Body of pancreas (tissue), 4 donors: Measurements from ENCODE around the gene ZNF236. TPM values are rescaled to one million over a fixed set of nuclear protein-coding genes. Genes with fewer than 3 reads are reported as not detected.

ENCODE experiments used
- ATAC-seq: fragments of 150-250 bp; one replicate; pipeline ENCODE4 v1.9.1; 2016
- DNase-seq, 4 donors: peaks; one replicate each; pipeline ENCODE4 v3.0.0-alpha.2; 2019
- H3K27ac ChIP-seq, 4 donors: fragments of 200-600 bp; sonication (generic); 1 replicate in 3 of 4; 2 replicates in 1 of 4; pipeline versions ENCODE4 v1.5.1 to v1.6.1; 2016 to 2019; ENCODE audit warnings: mild to moderate bottlenecking in 1 of 4, mixed read lengths in 1 of 4, moderate library complexity in 1 of 4
- H3K27me3 ChIP-seq, 2 donors: fragments of 200-600 bp; sonication (generic); one replicate each; pipeline ENCODE4 v1.6.0; 2016; ENCODE audit warnings: mild to moderate bottlenecking in 1 of 2
- H3K36me3 ChIP-seq, 2 donors: fragments of 200-600 bp; sonication (generic); replicated peaks in 1 of 2; 2 replicates each; pipeline ENCODE4 v1.5.1; 2016; ENCODE audit warnings: low read depth in 2 of 2; ENCODE audit not compliant: insufficient read depth in 1 of 2
- H3K4me1 ChIP-seq: fragments of 200-600 bp; sonication (generic); one replicate; pipeline ENCODE4 v1.6.0; 2016
- H3K4me3 ChIP-seq, 2 donors: fragments of 200-600 bp; sonication (generic); 1 replicate in 1 of 2; 2 replicates in 1 of 2; pipeline ENCODE4 v1.5.1; 2016 to 2019
- H3K9me3 ChIP-seq, 3 donors: fragments of 200-600 bp; sonication (generic); 1 replicate in 2 of 3; 2 replicates in 1 of 3; pipeline ENCODE4 v1.5.1; 2016
- POLR2A ChIP-seq, 3 donors: fragments of 450-650 bp; IDR thresholded peaks; one replicate each; pipeline ENCODE4 v1.6.1; 2016; ENCODE audit warnings: antibody characterized with exemption in 3 of 3, mild to moderate bottlenecking in 2 of 3
- WGBS, 2 donors: methylation state at CpG; one replicate each; pipeline ENCODE4 v1.1.5; 2017; 5-methylcytosine and 5-hydroxymethylcytosine counted together
- intact Hi-C: fragments of 100-400 bp; cut with DNase I; formaldehyde crosslinking; loops from one replicate; pipeline ENCODE4 v1.15.1; 2023
- total RNA-seq, 2 donors: library from RNA; depleted of rRNA; stranded (reverse); fragments of >200 nt; gene quantifications; one replicate each; pipeline ENCODE4 v1.1.0, GENCODE V29; 2016
- TF ChIP-seq, protein P1 (sequence below), 7 experiments: fragments of 450-650 bp in 4 of 7; fragments of 200-600 bp in 3 of 7; sonication (generic) in 3 of 7; IDR thresholded peaks; one replicate each; pipeline ENCODE4 v1.5.1; 2016 to 2019; ENCODE audit warnings: antibody characterized with exemption in 7 of 7

ZNF236 gene
- total RNA-seq, 2 donors from 2014 or later, result 9.6 to 22.7 TPM

DNA sequence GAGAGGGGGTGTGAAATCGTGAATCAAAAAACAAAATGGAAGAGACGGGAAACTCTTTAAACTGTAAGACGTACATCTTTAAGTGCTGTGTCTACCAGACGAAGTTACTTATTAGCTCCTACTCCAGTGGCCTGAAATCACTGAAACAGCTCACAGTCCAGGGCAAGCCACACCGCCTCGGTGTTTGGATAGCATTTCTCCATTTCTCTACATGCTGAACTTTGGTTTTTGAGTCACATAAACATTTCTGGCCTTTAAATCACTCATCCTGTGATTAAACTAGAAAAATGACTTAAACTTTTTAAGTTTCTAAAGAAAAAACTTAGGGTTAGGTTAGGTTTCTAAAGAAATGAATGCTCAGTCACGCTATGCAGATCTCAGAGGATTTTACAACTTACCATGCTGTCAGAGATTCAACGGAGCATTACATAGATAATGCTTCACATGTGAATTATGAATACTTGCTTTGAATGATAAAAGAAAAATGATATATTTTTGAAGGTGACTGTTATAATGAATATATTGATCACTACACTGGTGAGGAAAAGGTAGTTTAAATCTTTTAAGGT lies 171.8 kb downstream of the ZNF236 start:
- whole genome bisulfite sequencing, 2 donors, result 75 to 87% methylated on average over 8 of the region's 8 CpGs
- Histone ChIP-seq H3K27ac (no peak overlapping the region), H3K9me3 (no peaks in the 10 kb centered on the region), H3K4me1 (no peaks in the 10 kb centered on the region), H3K27me3 (no peaks in the 10 kb centered on the region), H3K4me3 (no peak overlapping the region), H3K36me3 (no peaks in the 10 kb centered on the region)
- ATAC-seq (no peak), DNase-seq (no peak)
- TF ChIP-seq, protein P1, sequence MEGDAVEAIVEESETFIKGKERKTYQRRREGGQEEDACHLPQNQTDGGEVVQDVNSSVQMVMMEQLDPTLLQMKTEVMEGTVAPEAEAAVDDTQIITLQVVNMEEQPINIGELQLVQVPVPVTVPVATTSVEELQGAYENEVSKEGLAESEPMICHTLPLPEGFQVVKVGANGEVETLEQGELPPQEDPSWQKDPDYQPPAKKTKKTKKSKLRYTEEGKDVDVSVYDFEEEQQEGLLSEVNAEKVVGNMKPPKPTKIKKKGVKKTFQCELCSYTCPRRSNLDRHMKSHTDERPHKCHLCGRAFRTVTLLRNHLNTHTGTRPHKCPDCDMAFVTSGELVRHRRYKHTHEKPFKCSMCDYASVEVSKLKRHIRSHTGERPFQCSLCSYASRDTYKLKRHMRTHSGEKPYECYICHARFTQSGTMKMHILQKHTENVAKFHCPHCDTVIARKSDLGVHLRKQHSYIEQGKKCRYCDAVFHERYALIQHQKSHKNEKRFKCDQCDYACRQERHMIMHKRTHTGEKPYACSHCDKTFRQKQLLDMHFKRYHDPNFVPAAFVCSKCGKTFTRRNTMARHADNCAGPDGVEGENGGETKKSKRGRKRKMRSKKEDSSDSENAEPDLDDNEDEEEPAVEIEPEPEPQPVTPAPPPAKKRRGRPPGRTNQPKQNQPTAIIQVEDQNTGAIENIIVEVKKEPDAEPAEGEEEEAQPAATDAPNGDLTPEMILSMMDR (IDR thresholded peaks at IDR 0.05), result no peak
- intact Hi-C loops, result no loop called here

DNA sequence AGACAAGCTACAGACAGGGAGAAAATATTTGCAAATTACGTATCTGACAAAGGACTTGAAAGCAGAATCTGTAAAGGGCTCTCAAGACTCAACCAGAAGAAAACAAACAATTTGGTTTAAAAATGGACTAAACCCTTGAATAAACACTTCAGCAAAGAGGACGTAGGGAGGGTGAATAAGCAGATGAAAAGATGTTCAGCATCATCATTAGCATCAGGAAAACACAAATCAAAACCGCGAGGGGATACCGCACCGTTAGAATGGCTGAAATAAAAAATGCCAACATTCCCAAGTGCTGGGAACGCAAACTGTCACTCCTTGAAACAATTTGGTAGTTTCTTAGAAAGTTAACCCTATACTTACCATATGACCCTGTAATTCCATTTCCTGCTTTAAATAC lies 173.5 kb downstream of the ZNF236 start:
- no peak for DNase-seq
- WGBS, 2 donors, result 66 to 77% methylated on average over 7 of the region's 7 CpGs
- H3K4me3 ChIP-seq, result no peak overlapping the region
- H3K27me3 ChIP-seq, result no peaks in the 10 kb centered on the region
- no peaks in the 10 kb centered on the region for H3K36me3 ChIP-seq
- intact Hi-C loops, result no loop called here
- peaks cover 3% of the 10 kb centered on the region for H3K4me1 ChIP-seq
- ATAC-seq, result no peak
- no peak overlapping the region for H3K27ac ChIP-seq
- no peaks in the 10 kb centered on the region for H3K9me3 ChIP-seq
- TF ChIP-seq, protein P1 (IDR thresholded peaks at IDR 0.05), result no peak
- no peak for TF ChIP-seq POLR2A (IDR thresholded peaks at IDR 0.05)

DNA sequence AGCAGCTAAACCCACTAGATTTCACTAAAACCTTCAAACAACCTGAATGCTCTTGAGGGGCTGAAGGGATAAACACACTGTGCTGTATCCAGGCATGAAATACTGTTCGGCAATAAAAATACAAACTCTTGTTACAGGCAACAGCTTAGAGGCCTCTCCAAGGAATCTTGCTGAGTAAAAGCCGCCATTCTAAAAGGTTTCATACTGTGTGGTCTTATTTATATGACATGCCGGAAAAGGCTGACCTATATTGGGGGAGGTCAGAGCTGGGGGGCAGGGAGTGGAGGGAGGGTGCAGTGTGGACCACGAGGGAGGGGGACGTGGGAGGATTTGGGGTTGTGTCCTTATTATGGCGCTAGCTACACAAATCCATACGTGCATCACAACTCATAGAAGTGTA lies 174.1 kb downstream of the ZNF236 start:
- no peaks in the 10 kb centered on the region for H3K27me3 ChIP-seq
- no peak for TF ChIP-seq POLR2A (IDR thresholded peaks at IDR 0.05)
- TF ChIP-seq, protein P1 (IDR thresholded peaks at IDR 0.05), result no peak
- intact Hi-C loops, result no loop called here
- peaks cover 3% of the 10 kb centered on the region for H3K4me1 ChIP-seq
- WGBS, 2 donors, result 75 to 90% methylated on average over 7 of the region's 7 CpGs
- H3K36me3 ChIP-seq, result no peaks in the 10 kb centered on the region
- ATAC-seq (no peak), DNase-seq (no peak)
- H3K4me3 ChIP-seq, result no peak overlapping the region
- H3K9me3 ChIP-seq, result no peaks in the 10 kb centered on the region
- no peak overlapping the region for H3K27ac ChIP-seq

DNA sequence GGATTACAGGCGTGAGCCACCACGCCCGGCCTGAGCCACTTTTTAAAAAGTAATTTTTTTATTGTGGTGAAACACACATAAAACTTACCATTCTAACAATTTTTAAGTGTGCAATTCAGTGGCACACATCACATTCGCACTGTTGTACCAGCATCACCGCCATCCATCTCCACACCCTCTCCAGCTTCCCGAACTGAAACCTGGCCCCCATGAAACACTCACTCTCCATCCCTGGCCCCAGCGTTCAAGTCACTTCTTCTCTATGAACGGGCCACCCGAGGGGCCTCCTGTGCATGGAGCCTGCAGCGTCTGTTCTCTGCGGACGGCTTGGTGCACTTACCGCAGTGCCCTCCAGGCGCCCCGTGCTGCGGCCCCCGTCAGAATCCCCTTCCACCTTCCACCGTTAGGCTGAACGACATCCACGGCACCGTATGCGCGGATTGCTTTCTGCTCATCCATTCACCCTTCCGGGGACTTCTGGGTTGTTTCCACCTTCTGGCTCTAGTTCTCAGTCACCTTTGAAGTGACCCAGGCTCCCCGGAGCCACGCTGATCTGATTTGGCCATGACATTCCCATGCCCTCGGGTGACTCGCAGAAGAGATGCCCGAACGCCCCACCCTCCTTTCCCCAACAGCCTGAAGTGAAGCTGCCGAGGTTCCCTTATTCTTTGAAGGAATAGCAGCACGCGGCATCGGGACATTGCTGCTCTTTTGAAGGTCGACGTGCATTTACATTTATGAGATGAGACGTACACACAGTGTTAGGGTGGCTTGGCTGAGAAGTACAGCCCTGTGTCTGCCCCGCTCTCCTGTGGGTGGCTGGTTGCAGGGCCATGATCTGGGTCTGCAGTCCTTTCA lies 175.8 kb downstream of the ZNF236 start:
- 83 to 87% methylated on average over 36 to 38 of the region's 38 CpGs for WGBS, 2 donors
- no peak overlapping the region for H3K27ac ChIP-seq
- H3K9me3 ChIP-seq, result no peaks in the 10 kb centered on the region
- peaks cover 3% of the 10 kb centered on the region for H3K4me1 ChIP-seq
- no peaks in the 10 kb centered on the region for H3K36me3 ChIP-seq
- ATAC-seq (no peak), DNase-seq (no peak)
- intact Hi-C loops, result no loop called here
- TF ChIP-seq, protein P1 (IDR thresholded peaks at IDR 0.05), result no peak
- no peak for TF ChIP-seq POLR2A (IDR thresholded peaks at IDR 0.05)
- H3K27me3 ChIP-seq, result no peaks in the 10 kb centered on the region
- no peak overlapping the region for H3K4me3 ChIP-seq
